Measurements from ENCODE around the gene NDUFV3. TPM values are rescaled to one million over a fixed set of nuclear protein-coding genes. Genes with fewer than 3 reads are reported as not detected.

Gene NDUFV3
- total RNA-seq (18.2 TPM), polyA plus RNA-seq (10 to 100 TPM; 12.2 to 19.7 (median 14.4) TPM)

DNA sequence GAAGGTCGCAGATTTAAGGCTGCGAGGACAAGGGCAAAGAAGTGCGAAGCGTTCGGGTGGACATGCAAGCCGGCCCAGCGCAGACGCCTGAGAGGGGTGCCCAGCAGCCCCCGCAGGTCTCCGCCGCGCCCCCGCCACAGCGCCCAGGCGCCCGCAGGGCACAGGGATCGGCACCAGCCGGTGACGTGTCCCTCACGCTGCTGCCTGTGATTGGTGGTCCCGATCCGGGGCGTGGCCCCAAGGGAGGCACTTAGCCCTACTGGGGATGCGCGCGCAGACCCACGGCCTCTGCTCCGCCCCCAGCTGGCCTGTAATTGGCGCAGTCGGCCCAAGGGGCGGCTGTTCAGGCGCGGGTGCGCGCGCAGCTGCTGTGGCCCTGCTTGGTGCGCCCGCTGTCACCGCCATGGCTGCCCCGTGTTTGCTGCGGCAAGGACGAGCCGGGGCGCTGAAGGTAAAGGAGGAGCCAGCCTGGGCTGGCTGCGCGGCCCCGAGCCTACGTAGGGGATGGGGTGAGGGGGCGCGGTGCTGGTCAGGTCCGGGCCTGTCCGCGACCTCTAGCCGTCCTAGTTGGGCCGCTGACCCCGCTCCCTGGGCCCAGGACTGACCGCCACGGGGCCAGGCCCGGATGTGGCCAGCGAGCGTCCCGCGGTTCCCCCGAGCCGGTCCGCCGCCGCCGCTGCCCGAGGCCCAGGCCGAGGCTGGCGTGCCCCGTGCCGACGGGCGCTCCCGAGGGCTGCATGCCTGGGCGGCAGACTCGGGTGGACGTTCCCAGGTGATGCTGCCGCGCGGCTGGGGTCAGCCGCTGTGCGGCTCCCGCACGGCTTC, at the start of gene NDUFV3:
Gene NDUFV3 (plus strand): TSS at position 379 of the 825 bp plus-strand sequence. CDS start 25 bp downstream, at position 404.
- H3K9me3 Mint-ChIP-seq = no peaks in the 10 kb centered on the region
- peak; percentile 93 to 95 for ATAC-seq (ENCODE audit: low read depth in 2 of 2)
- H3K4me1 ChIP-seq (ENCODE audit: control insufficient read depth, insufficient read depth, low read length, poor library complexity, severe bottlenecking) = peaks cover 13% of the 10 kb centered on the region
- peaks cover 6 to 28% (median 19%) of the 10 kb centered on the region in 4 donors for H3K4me1 Mint-ChIP-seq
- H3K36me3 Mint-ChIP-seq = peaks cover 8% of the 10 kb centered on the region
- H3K36me3 ChIP-seq (ENCODE audit: control insufficient read depth, insufficient read depth, low read length) = peaks cover 13% of the 10 kb centered on the region
- peak within 1 kb of the TSS; percentile 85 to 94 (median 89) for H3K4me3 Mint-ChIP-seq
- no peaks in the 10 kb centered on the region for H3K9me3 ChIP-seq (ENCODE audit: control insufficient read depth in 2 of 2, low read length in 2 of 2)
- peak within 1 kb of the TSS; percentile 95 for H3K27ac ChIP-seq (ENCODE audit: insufficient read depth, low read length, poor library complexity, severe bottlenecking)
- peak within 1 kb of the TSS; percentile 95 to 97 (median 95) for H3K27ac Mint-ChIP-seq
- DNase-seq = peak; percentile 99 to 100 (median 99)
- peak within 1 kb of the TSS; percentile 90 for H3K4me3 ChIP-seq (ENCODE audit: low read depth, low read length)
- no peaks in the 10 kb centered on the region for H3K27me3 ChIP-seq (ENCODE audit: control insufficient read depth, insufficient read depth, low read length)
- H3K27me3 Mint-ChIP-seq = peaks cover 5% of the 10 kb centered on the region

DNA sequence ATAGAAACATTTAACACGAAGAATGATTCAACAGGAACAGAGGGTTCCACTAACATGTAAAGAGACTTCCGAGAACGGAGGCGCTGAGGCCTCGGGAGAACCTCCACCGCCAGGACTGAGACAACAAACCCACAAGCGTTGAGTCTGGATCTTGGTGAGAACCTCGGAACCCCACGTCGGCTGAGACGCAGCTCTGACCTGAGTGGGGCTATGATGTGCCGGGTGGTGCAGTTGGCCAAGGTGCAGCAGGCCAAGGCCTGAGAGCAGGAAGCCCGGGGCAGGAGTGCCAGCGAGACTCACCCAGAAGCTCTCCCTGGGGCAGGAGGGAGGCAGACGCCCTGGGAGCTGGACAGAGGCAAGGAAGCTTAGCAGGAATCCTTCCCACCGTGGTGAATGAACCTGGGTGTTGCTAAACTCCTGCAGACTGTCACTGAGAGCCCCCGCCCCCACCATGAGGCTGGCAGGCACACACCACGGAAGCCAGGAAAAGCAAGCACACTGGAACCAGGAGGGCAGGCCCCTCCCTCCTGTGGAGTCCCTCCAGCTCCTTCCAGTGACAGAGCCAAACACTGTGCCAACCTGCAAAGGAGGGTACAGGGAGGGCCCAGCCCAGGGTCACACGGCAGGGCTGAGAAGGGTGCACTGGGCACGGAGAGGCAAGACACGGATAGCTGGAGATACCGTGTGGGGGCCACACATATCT, 48.5 kb upstream of the NDUFV3 start:
- DNase-seq = no peak
- peaks cover 39% of the 10 kb centered on the region for H3K36me3 Mint-ChIP-seq
- H3K4me1 ChIP-seq (ENCODE audit: control insufficient read depth, insufficient read depth, low read length, poor library complexity, severe bottlenecking) = no peaks in the 10 kb centered on the region

DNA sequence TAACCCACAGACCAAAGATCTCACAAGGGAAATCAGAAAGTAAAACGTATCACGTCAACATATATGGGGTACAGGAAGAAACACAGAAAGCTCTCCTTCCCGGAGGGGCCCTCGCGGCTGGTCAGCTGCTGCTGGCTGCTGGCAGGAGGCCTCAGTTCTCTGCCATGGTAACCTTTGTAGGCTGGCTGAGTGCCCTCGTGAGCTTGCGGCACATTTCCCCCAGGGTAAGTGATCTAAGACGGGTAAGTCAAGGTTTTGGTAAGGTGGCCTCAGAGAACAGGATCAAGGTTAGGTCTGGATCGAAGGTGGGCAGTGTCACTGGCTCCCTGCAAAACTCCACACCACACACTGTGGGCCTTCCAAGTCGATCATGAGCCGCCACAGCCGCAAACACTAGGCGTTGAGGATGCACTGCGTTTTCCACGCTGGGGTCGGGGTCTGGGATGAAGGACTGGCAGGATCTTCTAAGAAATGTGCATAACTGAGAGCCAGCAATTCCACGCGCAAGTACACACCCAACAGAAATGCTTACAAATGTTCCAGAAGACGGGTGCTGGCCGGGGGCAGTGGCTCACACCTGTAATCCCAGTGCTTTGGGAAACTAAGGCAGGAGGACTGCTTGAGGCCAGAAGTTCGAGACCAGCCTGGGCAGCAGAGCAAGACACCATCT, 47.7 kb upstream of the NDUFV3 start:
- Mint-ChIP-seq H3K4me3 (no peak overlapping the region), H3K36me3 (peaks cover 45% of the 10 kb centered on the region), H3K27me3 (no peaks in the 10 kb centered on the region), H3K4me1 (peaks cover 0 to 8% (median 2%) of the 10 kb centered on the region in 4 donors), H3K9me3 (peaks cover 0 to 4% (median 0%) of the 10 kb centered on the region in 7 donors), H3K27ac (no peak overlapping the region)
- H3K9me3 ChIP-seq (ENCODE audit: control insufficient read depth in 2 of 2, low read length in 2 of 2) = no peaks in the 10 kb centered on the region
- H3K4me1 ChIP-seq (ENCODE audit: control insufficient read depth, insufficient read depth, low read length, poor library complexity, severe bottlenecking) = no peaks in the 10 kb centered on the region
- no peak for DNase-seq
- peaks cover 51% of the 10 kb centered on the region for H3K36me3 ChIP-seq (ENCODE audit: control insufficient read depth, insufficient read depth, low read length)
- no peak overlapping the region for H3K27ac ChIP-seq (ENCODE audit: insufficient read depth, low read length, poor library complexity, severe bottlenecking)
- H3K27me3 ChIP-seq (ENCODE audit: control insufficient read depth, insufficient read depth, low read length) = no peaks in the 10 kb centered on the region
- ATAC-seq (ENCODE audit: low read depth in 2 of 2) = no peak
- H3K4me3 ChIP-seq (ENCODE audit: low read depth, low read length) = no peak overlapping the region

More for the DNA sequence above, 48.5 kb upstream of the NDUFV3 start:
- no peaks in the 10 kb centered on the region for H3K9me3 ChIP-seq (ENCODE audit: control insufficient read depth in 2 of 2, low read length in 2 of 2)
- no peaks in the 10 kb centered on the region for H3K27me3 Mint-ChIP-seq
- H3K9me3 Mint-ChIP-seq = peaks cover 0 to 4% (median 0%) of the 10 kb centered on the region in 7 donors
- no peak overlapping the region for H3K4me3 Mint-ChIP-seq
- H3K27ac ChIP-seq (ENCODE audit: insufficient read depth, low read length, poor library complexity, severe bottlenecking) = no peak overlapping the region
- no peak overlapping the region for H3K27ac Mint-ChIP-seq
- H3K4me1 Mint-ChIP-seq = peaks cover 0 to 8% (median 2%) of the 10 kb centered on the region in 4 donors
- peaks cover 45% of the 10 kb centered on the region for H3K36me3 ChIP-seq (ENCODE audit: control insufficient read depth, insufficient read depth, low read length)
- H3K27me3 ChIP-seq (ENCODE audit: control insufficient read depth, insufficient read depth, low read length) = no peaks in the 10 kb centered on the region
- H3K4me3 ChIP-seq (ENCODE audit: low read depth, low read length) = no peak overlapping the region
- no peak for ATAC-seq (ENCODE audit: low read depth in 2 of 2)

DNA sequence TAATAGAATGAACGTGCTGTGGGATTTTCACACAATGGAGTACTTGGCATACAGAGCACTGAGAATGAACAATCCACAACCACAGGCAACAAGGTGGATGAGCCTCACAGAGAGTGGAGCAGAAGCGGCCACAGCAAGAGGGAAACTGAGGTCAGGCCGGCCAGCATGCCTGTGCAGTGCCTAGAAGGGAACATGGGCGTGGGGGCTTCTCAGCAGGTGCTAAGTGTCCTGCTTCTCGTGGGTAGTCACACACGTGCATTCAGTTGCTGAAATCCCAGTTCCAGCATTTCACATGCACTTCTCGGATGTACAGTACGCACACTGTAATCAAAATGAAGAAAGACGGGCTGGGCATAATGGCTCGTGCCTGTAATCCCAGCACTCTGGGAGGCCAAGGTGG, 46.9 kb upstream of the NDUFV3 start:
- ATAC-seq (ENCODE audit: low read depth in 2 of 2) = no peak
- Mint-ChIP-seq H3K9me3 (peaks cover 0 to 4% (median 0%) of the 10 kb centered on the region in 7 donors), H3K4me3 (no peak overlapping the region), H3K4me1 (peaks cover 0 to 8% (median 2%) of the 10 kb centered on the region in 4 donors), H3K36me3 (peaks cover 45% of the 10 kb centered on the region), H3K27me3 (no peaks in the 10 kb centered on the region), H3K27ac (no peak overlapping the region)
- H3K27me3 ChIP-seq (ENCODE audit: control insufficient read depth, insufficient read depth, low read length) = no peaks in the 10 kb centered on the region
- no peak overlapping the region for H3K4me3 ChIP-seq (ENCODE audit: low read depth, low read length)
- no peaks in the 10 kb centered on the region for H3K9me3 ChIP-seq (ENCODE audit: control insufficient read depth in 2 of 2, low read length in 2 of 2)
- peaks cover 47% of the 10 kb centered on the region for H3K36me3 ChIP-seq (ENCODE audit: control insufficient read depth, insufficient read depth, low read length)
- no peak overlapping the region for H3K27ac ChIP-seq (ENCODE audit: insufficient read depth, low read length, poor library complexity, severe bottlenecking)
- H3K4me1 ChIP-seq (ENCODE audit: control insufficient read depth, insufficient read depth, low read length, poor library complexity, severe bottlenecking) = no peaks in the 10 kb centered on the region
- DNase-seq = no peak

DNA sequence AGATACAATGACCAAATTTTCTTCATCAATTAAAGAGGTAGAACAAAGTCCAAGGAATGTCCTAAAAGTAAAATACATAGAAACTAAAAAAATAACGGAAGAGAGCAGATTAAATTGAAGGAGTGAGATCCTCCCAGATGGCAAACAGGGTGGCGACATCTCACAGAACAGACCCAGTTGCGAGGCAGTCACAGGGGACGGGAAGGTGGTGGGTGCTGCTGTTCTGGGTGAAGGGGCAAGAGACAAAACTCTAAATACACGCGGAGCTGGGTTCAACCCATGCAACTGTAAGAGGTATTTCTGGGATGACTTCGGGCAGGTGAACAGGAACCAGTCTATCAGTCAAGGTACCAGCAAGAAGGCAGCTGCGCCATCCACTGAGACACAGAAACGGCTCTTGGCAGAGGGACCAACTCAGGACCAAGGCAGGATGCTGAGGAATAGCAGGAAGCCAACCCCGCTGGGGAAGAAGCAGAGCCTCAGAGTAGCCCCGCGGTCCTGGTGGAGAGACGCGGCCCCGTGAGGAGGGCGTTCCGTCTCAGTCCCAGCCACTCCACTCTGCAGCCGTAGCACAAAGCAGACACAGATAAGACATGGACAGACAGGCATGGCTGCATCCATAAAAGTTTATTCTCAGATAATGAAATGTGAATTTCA, 45.9 kb upstream of the NDUFV3 start:
- no peak overlapping the region for H3K4me3 Mint-ChIP-seq
- Histone ChIP-seq H3K9me3 (ENCODE audit: control insufficient read depth in 2 of 2, low read length in 2 of 2) (no peaks in the 10 kb centered on the region), H3K27me3 (ENCODE audit: control insufficient read depth, insufficient read depth, low read length) (no peaks in the 10 kb centered on the region), H3K4me1 (ENCODE audit: control insufficient read depth, insufficient read depth, low read length, poor library complexity, severe bottlenecking) (no peaks in the 10 kb centered on the region), H3K36me3 (ENCODE audit: control insufficient read depth, insufficient read depth, low read length) (peaks cover 54% of the 10 kb centered on the region), H3K27ac (ENCODE audit: insufficient read depth, low read length, poor library complexity, severe bottlenecking) (no peak overlapping the region), H3K4me3 (ENCODE audit: low read depth, low read length) (no peak overlapping the region)
- H3K36me3 Mint-ChIP-seq = peaks cover 45% of the 10 kb centered on the region
- H3K4me1 Mint-ChIP-seq = peaks cover 0 to 8% (median 2%) of the 10 kb centered on the region in 4 donors
- H3K9me3 Mint-ChIP-seq = peaks cover 0 to 4% (median 0%) of the 10 kb centered on the region in 7 donors
- no peak for DNase-seq
- no peaks in the 10 kb centered on the region for H3K27me3 Mint-ChIP-seq
- peak overlapping the region in 2 of 3 donors; percentile 32 to 68 for H3K27ac Mint-ChIP-seq
- no peak for ATAC-seq (ENCODE audit: low read depth in 2 of 2)

DNA sequence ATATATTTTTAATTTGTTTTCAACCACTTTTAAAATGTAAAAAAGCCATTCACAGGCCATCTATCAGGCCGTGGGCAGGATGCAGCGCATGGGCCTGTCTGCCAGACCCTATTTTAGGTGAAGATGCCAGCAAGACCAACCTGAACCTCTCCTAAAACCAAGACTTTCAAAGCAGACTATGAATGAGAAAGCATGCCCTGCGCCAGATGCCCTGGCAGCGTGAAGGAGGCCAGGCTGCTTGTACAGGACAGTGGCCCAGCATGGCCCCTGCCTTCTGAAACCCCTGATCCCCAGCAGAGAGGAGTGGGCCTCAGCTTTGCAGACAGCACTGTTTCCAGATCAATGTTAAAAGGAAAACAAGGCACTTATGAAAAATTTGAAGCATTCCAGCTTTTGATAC, 45.4 kb upstream of the NDUFV3 start:
- H3K4me3 ChIP-seq (ENCODE audit: low read depth, low read length) = no peak overlapping the region
- peaks cover 45% of the 10 kb centered on the region for H3K36me3 Mint-ChIP-seq
- H3K9me3 Mint-ChIP-seq = peaks cover 0 to 4% (median 0%) of the 10 kb centered on the region in 7 donors
- no peaks in the 10 kb centered on the region for H3K27me3 ChIP-seq (ENCODE audit: control insufficient read depth, insufficient read depth, low read length)
- no peaks in the 10 kb centered on the region for H3K27me3 Mint-ChIP-seq
- DNase-seq (no peak), ATAC-seq (ENCODE audit: low read depth in 2 of 2) (no peak)
- H3K9me3 ChIP-seq (ENCODE audit: control insufficient read depth in 2 of 2, low read length in 2 of 2) = no peaks in the 10 kb centered on the region
- no peak overlapping the region for H3K27ac ChIP-seq (ENCODE audit: insufficient read depth, low read length, poor library complexity, severe bottlenecking)
- peaks cover 53% of the 10 kb centered on the region for H3K36me3 ChIP-seq (ENCODE audit: control insufficient read depth, insufficient read depth, low read length)
- peaks cover 0 to 8% (median 2%) of the 10 kb centered on the region in 4 donors for H3K4me1 Mint-ChIP-seq
- no peaks in the 10 kb centered on the region for H3K4me1 ChIP-seq (ENCODE audit: control insufficient read depth, insufficient read depth, low read length, poor library complexity, severe bottlenecking)
- no peak overlapping the region for H3K27ac Mint-ChIP-seq
- no peak overlapping the region for H3K4me3 Mint-ChIP-seq
